Activated T-cell treated with anti-CD3 and anti-CD28 coated beads for 48 hours (primary cell): ENCODE data around the gene FOXD4L3.
"Not testable (repeated sequence)": the region's sequence is repeated elsewhere in the genome, so short reads cannot be mapped to it uniquely, and the experiment has no call there.

Experiments used
- DNase-seq: peaks from one replicate; pipeline ENCODE4 v3.0.0-alpha.2; 2020; ENCODE audit warnings: low read depth

FOXD4L3 gene

GRCh38 chr9:68302567-68302966, at the start of gene FOXD4L3:
TSS of gene FOXD4L3 (plus strand) at chr9:68302867. CDS start at chr9:68302952, 85 bp downstream.
- DNase-seq: not testable (repeated sequence)

DNA sequence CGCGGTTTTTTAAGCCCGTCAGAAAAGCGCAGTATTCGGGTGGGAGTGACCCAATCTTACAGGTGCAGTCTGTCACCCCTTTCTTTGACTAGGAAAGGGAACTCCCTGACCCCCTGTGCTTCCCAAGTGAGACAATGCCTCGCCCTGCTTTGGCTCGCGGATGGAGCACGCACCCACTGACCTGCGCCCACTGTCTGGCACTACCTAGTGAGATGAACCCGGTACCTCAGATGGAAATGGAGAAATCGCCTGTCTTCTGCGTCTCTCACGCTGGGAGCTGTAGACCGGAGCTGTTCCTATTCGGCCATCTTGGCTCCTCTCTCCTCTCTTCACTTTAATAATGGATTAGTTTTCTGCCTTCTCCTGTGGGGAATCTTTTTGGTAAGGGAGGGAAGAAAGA, 21.6 kb upstream of the FOXD4L3 start:
- DNase-seq: not testable (repeated sequence)

DNA sequence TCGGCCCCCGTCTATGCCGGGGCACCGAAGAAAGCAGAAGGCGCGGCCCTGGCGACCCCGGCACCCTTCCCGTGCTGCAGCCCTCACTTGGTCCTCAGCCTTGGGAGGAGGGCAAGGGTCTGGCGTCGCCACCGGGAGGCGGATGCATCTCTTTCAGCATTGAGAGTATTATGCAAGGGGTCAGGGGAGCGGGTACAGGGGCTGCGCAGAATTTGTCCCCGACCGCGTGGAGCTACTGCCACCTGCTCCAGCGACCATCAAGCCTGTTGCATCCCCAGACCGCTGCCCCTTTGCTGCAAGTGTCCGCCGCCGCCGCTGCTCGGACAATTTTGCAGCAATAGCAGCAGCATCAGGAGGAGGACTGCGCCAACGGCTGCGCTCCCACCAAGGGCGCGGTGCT, 1.1 kb downstream of the FOXD4L3 start:
- DNase-seq: not testable (repeated sequence)

- not testable (repeated sequence) for DNase-seq
These were observed 1.5 kb downstream of the FOXD4L3 start for GRCh38 chr9:68304212-68304611.

DNA sequence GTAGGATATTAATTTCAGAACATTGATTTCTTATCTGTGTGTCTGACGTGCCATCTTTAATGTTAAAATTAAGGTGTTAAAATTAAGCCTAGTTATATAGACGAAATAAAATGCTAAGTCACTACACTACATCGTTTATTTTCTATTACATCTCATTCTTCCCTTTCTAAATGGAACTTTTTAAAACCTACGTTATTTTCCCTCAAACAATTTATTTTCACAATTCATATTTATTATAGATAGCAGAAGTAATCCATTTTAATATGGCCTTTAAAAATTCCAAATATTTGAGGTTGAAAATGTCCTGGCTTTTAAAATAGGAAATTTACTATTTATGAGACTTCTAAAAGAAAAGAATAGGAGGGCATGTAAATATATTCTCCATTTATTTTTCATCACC, 2.1 kb downstream of the FOXD4L3 start:
- not testable (repeated sequence) for DNase-seq

GRCh38 chr9:68305680-68306285, 3.1 kb downstream of the FOXD4L3 start:
- DNase-seq: not testable (repeated sequence)

DNA sequence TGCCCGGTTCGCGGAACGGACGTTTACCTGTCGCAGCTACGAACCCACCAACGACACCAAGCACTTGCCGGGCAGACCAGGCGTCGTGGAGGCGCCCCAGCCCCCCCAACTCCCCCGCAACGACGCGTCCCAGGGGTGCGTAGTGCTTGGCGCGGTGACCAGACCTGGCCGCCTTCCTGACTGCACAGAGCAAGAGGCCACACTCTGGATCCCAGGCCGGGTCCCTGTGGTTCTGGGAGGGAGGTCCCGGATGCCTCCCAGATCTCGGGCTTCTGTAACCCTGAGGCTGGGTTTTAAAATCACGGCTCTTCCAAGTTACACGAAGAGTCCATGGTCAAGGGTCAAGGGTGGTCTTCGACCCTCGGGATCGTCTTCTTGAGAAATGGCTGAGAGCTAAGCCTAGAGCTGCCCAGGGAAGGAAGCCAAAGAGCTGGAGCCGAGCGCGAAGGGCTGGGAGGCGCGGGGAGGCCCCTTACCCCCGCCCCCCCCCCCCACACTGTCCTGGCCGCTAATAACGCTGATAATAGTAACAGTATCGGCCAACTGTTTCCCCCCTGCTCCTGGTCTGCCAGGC, 3.8 kb downstream of the FOXD4L3 start:
- DNase-seq: not testable (repeated sequence)

DNA sequence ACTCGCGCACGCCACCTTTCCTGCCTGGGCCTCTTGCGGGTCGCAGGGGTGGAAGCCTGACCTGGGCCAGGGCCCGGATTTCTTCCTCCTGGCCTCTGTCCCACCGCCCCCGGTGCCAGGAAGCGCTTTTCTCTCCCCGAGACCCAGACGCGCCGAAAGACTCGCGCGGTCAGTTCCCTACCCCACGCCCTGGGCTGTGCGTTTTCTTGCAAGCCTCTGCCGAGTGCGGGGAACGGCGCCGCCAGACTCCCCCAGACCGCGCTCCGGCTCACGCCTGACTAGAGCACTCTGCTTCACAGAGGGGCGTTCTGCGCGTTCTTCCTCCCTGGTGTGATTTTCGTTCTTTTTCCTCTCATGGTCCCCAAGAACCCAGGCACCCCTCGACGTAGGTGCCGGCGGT, 4.5 kb downstream of the FOXD4L3 start:
- not testable (repeated sequence) for DNase-seq

DNA sequence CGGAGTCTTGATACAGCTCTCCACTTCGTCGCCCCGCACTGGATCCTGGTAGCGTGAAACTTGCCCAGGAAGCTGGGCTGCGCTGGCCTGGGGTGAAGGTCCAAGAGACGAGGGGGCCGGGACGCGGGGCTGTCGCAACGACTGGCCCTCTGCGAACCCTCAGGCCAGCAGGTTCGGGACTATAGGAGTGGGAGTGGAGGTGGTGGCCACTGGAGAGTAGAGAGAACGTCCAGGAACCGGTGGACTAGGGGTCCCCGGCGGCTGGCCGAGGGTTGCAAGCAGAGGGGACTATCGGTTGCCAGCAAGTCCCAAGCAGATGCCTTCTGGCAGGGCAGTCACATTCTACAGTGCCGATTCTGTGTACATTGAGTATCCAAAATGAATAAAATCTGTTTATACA, 5.0 kb downstream of the FOXD4L3 start:
- not testable (repeated sequence) for DNase-seq

DNA sequence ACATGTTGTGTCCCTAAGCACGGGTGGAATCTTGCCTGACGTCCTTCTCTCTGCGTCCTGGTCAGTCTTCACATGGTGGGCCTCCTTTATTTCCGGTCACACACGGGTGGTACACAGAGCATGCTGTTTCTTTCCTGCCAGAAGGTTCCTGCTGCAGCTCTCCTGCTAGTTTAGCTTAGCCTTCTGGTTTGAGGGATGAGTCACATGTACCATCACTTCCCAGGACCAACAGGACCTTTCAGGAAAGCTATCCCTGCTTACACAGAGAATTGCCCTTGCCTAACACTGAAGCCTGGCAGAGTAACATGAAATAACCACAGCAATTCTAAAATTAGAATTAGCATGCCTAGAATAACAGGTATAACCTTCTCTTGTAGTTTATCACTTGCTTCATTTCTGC, 8.5 kb downstream of the FOXD4L3 start:
- DNase-seq: not testable (repeated sequence)

DNA sequence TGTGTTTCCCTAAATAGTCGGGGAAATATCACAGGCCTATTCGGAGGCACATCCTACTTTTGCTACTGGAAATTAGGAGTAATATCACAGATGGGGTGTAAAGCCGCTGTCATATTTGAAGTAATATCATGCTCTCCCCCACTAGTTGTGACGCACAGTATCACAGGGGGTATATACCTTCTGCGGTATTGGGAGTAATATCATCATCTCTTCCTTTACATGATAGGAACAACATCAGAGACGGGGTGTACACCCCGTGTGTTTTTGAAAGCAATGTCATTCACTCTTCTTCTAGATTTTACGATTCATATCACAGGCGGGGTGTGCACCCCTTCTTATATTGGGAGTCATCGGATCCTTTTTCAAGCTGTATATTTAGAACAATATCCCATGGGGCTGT, 15.5 kb downstream of the FOXD4L3 start:
- DNase-seq: not testable (repeated sequence)

GRCh38 chr9:68323749-68324148, 21.1 kb downstream of the FOXD4L3 start:
- not testable (repeated sequence) for DNase-seq

DNA sequence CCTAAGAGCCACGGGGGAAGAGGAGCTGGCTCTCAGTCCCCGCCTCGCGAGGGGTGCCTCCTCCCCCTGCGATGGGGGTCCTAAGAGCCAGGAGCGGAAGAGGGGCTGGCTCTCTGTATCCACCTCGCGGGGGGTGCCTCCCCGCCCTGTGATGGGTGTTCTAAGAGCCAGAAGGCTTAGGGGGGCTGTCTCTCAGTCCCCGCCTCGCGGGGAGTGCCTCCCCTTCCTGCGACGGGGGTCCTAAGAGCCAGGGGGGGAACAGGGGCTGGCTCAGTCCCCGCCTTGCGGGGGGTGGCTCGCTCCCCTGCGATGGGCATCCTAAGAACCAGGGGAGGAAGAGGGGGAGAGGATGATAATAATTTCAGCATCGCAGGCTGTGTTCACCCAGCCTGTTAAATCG, 21.9 kb downstream of the FOXD4L3 start:
- DNase-seq: not testable (repeated sequence)

DNA sequence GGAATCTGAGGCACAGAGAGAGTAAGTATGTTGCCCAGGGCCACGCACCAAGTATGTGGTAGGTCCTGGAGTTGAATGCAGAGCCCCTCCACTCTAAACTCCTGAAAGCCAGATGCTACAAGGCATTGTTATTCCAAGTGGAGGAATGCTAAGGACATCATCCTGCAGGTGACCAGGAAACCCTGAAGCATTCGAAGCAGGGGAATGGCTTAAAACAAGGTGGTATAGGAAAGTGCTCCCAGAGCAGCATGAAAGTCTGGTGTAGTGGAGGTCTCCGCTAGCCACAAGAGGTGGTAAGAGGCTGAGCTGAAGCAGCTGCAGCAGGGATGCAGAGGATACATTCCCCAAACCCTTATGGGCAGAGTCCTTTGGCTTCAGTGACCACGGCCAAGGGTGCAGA, 26.4 kb downstream of the FOXD4L3 start:
- DNase-seq: not testable (repeated sequence)

- DNase-seq: not testable (repeated sequence)
These were observed 28.0 kb downstream of the FOXD4L3 start for GRCh38 chr9:68330531-68331173.

DNA sequence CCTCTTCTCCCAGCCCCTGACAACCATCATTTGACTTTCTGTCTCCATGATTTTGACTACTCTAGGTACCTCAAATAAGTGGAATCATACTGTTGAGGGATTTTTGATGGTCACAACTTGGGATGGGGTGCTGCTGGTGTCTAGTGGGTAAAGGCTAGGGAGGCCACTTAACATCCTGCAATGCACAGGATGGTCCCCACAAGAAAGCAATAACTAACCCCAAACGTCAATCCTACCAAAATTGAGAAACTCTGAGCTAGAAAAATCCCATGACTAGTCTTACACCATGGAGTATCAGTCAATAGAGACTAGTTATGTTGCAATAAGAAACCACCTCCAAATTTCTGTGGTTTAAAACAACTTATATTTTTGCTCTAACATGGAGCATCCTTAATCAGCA, 29.5 kb downstream of the FOXD4L3 start:
- DNase-seq: not testable (repeated sequence)

- not testable (repeated sequence) for DNase-seq
These were observed 33.3 kb downstream of the FOXD4L3 start for GRCh38 chr9:68335935-68336334.

DNA sequence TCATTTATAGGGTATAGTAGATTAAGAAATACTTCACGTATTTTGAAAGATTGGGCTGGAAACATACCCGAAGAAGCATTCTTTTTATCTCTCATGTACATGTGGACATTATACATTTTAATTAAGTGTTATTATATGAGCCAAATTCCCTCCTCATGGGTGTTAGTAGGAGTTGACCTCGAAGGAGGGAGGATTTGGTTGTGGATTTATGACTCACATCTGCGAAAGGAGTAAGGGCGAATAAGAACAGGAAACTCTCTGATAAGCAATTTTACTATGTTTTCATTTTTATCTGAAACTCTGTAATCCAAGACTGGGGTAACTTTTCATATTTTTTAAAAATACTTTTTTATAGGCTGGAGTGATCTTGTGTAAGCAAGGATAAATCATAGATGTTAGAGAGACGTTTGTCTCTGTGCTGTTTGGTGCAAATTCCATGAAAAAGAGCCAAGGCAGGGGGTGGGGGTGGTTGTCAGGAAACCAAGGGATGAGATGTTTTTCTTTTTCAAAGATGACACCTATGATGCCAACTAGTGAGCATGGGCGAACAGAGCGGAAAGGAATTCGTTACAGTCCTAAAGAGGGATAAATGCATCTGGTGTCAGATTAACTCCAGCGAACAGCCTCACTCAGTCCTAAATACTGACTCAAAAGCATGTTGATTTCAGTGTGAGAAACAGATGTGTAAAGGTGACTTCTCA, 34.1 kb downstream of the FOXD4L3 start:
- DNase-seq: not testable (repeated sequence)

- not testable (repeated sequence) for DNase-seq
These were observed 35.3 kb downstream of the FOXD4L3 start for GRCh38 chr9:68338000-68338399.

GRCh38 chr9:68342265-68343025, 39.8 kb downstream of the FOXD4L3 start:
- not testable (repeated sequence) for DNase-seq

DNA sequence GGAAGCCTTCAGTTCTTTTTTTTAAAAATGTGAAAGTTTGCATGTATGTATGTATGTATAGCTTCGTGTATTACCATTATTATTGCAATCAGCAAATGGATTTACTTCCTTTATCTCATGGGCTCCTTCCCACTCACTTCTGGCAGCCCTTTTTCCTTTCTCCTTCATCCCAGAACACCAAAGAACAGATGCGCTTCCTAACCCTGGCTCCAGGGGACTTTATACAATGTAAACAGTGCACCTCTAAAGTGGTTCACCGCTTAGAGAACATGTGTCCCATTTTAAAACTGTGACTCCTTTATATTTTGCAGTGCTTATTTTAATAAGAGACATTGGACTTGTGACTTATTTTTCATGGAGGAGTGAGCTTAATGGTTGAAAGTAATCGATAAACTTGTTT, 40.6 kb downstream of the FOXD4L3 start:
- DNase-seq: not testable (repeated sequence)

GRCh38 chr9:68343992-68344391, 41.3 kb downstream of the FOXD4L3 start:
- DNase-seq: not testable (repeated sequence)
